ENCODE data around the gene DHRS9. TPM values are rescaled to one million over a fixed set of nuclear protein-coding genes. Genes with fewer than 3 reads are reported as not detected.

The DHRS9 gene
- polyA plus RNA-seq, 2 of the 4 experiments (the other 2 are of a cell fraction), result 0.19 to 0.25 TPM

DNA sequence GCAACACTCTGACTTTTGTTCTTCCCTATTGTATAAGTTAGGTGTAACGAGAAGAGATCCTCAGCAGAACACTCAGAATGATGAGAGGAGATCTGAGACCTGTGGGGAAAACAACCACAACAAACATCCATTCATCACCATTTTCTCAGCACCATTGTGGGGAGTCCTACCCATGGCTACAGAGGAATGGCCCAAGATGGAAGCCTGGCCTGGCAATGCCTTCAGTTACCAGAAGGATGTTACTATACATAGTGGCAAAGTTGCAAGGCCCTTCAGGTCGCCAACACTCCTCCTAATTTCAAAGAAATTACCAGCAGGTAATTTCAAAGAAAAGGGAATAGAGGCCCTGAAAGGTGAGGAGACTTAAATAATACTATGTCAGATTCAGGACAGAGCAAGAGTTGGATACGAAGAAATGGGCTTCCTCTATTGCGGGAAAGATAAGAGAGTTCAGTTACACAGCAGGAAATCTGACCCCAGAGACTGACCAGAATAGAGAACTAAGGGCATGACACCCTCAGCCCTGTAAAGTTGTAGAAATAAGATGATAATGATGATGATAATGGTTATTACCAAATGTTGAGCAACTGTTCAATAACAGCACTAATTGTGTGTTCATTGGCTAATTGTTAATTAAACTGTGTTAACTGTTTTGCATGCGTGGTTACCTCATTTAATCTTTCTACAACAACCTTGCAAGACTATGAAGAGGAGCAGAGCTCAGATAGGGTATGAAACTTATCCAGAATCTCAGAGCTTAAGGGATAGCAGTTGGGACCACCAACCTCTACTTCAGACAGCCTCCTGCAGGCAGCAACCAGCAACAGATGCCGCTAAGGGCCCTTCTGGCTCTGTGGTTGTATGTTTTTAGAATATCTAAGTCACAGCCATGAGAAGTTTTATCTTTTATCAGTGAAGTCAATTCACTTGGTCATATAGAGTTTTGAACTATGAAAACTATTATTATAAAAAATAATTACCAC, 37.5 kb downstream of the DHRS9 start:
- POLR2A ChIA-PET, result no interaction called here
- CTCF ChIA-PET, result interaction anchor here (1.1 to 5.8 kb wide), 8 partner anchors 12 to 291 kb away, joined by 3 to 78 read pairs (median 14); no protein-coding TSS in a partner anchor
- no peak for FAIRE-seq
- H3K4me1 ChIP-seq, result no peaks in the 10 kb centered on the region
- no peak for DNase-seq (ENCODE audit: low read depth in 1 of 2, low spot score in 1 of 2)
- TF ChIP-seq, protein P1, sequence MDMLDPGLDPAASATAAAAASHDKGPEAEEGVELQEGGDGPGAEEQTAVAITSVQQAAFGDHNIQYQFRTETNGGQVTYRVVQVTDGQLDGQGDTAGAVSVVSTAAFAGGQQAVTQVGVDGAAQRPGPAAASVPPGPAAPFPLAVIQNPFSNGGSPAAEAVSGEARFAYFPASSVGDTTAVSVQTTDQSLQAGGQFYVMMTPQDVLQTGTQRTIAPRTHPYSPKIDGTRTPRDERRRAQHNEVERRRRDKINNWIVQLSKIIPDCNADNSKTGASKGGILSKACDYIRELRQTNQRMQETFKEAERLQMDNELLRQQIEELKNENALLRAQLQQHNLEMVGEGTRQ (IDR thresholded peaks at IDR 0.05), result no peak
- TF ChIP-seq, protein P2, sequence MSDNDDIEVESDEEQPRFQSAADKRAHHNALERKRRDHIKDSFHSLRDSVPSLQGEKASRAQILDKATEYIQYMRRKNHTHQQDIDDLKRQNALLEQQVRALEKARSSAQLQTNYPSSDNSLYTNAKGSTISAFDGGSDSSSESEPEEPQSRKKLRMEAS (IDR thresholded peaks at IDR 0.05), result no peak
- TF ChIP-seq EHMT2 (IDR thresholded peaks at IDR 0.05; ENCODE audit: low read depth), result no peak
- TF ChIP-seq, protein P3, sequence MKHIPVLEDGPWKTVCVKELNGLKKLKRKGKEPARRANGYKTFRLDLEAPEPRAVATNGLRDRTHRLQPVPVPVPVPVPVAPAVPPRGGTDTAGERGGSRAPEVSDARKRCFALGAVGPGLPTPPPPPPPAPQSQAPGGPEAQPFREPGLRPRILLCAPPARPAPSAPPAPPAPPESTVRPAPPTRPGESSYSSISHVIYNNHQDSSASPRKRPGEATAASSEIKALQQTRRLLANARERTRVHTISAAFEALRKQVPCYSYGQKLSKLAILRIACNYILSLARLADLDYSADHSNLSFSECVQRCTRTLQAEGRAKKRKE (CRISPR knock-in tag; IDR thresholded peaks at IDR 0.05; ENCODE audit: low read depth), result no peak
- no peak for TF ChIP-seq JUN (IDR thresholded peaks at IDR 0.05)
- TF ChIP-seq NR3C1 (IDR thresholded peaks at IDR 0.05), result no peak
- TF ChIP-seq PHF8 (IDR thresholded peaks at IDR 0.05; ENCODE audit: borderline replicate concordance, low read depth), result no peak
- TF ChIP-seq NFE2L2 (conservative IDR thresholded peaks at IDR 0.05; ENCODE audit: low read length), result no peak
- TF ChIP-seq FOSB (CRISPR knock-in tag; IDR thresholded peaks at IDR 0.05), result no peak
- TF ChIP-seq, protein P4, sequence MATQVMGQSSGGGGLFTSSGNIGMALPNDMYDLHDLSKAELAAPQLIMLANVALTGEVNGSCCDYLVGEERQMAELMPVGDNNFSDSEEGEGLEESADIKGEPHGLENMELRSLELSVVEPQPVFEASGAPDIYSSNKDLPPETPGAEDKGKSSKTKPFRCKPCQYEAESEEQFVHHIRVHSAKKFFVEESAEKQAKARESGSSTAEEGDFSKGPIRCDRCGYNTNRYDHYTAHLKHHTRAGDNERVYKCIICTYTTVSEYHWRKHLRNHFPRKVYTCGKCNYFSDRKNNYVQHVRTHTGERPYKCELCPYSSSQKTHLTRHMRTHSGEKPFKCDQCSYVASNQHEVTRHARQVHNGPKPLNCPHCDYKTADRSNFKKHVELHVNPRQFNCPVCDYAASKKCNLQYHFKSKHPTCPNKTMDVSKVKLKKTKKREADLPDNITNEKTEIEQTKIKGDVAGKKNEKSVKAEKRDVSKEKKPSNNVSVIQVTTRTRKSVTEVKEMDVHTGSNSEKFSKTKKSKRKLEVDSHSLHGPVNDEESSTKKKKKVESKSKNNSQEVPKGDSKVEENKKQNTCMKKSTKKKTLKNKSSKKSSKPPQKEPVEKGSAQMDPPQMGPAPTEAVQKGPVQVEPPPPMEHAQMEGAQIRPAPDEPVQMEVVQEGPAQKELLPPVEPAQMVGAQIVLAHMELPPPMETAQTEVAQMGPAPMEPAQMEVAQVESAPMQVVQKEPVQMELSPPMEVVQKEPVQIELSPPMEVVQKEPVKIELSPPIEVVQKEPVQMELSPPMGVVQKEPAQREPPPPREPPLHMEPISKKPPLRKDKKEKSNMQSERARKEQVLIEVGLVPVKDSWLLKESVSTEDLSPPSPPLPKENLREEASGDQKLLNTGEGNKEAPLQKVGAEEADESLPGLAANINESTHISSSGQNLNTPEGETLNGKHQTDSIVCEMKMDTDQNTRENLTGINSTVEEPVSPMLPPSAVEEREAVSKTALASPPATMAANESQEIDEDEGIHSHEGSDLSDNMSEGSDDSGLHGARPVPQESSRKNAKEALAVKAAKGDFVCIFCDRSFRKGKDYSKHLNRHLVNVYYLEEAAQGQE (IDR thresholded peaks at IDR 0.05), result no peak
- no peak for TF ChIP-seq MAZ (IDR thresholded peaks at IDR 0.05; ENCODE audit: borderline replicate concordance, low read depth, low read length)
- no peak for TF ChIP-seq HOXA7 (CRISPR knock-in tag; IDR thresholded peaks at IDR 0.05)
- no peak for TF ChIP-seq POLR2A (IDR thresholded peaks at IDR 0.05; ENCODE audit: low read length)
- no peak overlapping the region for H3K4me2 ChIP-seq
- H3K9me3 ChIP-seq, result no peaks in the 10 kb centered on the region
- H3K4me3 ChIP-seq, result no peak overlapping the region
- no peak overlapping the region for H3K27ac ChIP-seq
- ATAC-seq, result no peak
- WGBS (ENCODE audit: missing lambda C conversion rate), result 63% methylated on average over 6 of the region's 6 CpGs

DNA sequence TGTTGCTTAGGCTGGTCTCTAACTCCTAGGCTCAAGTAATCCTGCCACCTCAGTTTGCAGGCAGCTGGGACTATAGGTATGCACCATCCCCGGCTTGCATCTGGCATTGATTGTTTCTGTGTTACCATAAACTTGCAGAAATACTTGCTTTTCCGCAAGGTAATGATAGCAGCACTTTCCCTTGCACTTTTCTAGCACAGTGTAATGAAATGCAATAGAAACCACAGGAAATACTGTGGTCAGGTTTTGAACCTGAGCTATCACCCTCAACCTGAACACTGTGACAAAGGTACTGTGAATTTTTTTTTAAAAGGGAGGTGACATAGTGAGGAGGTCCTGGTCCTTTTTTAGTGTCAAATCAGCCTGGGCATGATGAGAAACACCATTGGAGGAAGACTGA, 38.3 kb downstream of the DHRS9 start:
- no peak overlapping the region for H3K4me2 ChIP-seq
- H3K4me1 ChIP-seq, result no peaks in the 10 kb centered on the region
- ATAC-seq, result no peak
- H3K27ac ChIP-seq, result no peak overlapping the region
- TF ChIP-seq KDM1A (IDR thresholded peaks at IDR 0.05; ENCODE audit: low read depth) (no peak), ZNF302 (CRISPR knock-in tag; IDR thresholded peaks at IDR 0.05) (no peak), TFCP2L1 (CRISPR knock-in tag; IDR thresholded peaks at IDR 0.05) (no peak), CBX2 (IDR thresholded peaks at IDR 0.05; ENCODE audit: borderline replicate concordance, low read depth) (no peak), CEBPB (IDR thresholded peaks at IDR 0.05) (no peak), NFE2L2 (conservative IDR thresholded peaks at IDR 0.05; ENCODE audit: low read length) (no peak), FOSB (CRISPR knock-in tag; IDR thresholded peaks at IDR 0.05) (no peak), EP300 (IDR thresholded peaks at IDR 0.05) (no peak), RARB (CRISPR knock-in tag; IDR thresholded peaks at IDR 0.05) (no peak), JUNB (IDR thresholded peaks at IDR 0.05) (no peak), ESRRA (IDR thresholded peaks at IDR 0.05; ENCODE audit: borderline replicate concordance, low read length) (no peak)
- TF ChIP-seq, protein P1 (IDR thresholded peaks at IDR 0.05), result no peak
- TF ChIP-seq, protein P5, sequence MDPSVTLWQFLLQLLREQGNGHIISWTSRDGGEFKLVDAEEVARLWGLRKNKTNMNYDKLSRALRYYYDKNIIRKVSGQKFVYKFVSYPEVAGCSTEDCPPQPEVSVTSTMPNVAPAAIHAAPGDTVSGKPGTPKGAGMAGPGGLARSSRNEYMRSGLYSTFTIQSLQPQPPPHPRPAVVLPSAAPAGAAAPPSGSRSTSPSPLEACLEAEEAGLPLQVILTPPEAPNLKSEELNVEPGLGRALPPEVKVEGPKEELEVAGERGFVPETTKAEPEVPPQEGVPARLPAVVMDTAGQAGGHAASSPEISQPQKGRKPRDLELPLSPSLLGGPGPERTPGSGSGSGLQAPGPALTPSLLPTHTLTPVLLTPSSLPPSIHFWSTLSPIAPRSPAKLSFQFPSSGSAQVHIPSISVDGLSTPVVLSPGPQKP (IDR thresholded peaks at IDR 0.05; ENCODE audit: low read depth, low read length), result no peak
- WGBS (ENCODE audit: missing lambda C conversion rate), result 44% methylated on average over 2 of the region's 2 CpGs
- CTCF ChIA-PET, result interaction anchor here (0.6 to 5.8 kb wide), 6 partner anchors 12 to 290 kb away, joined by 3 to 78 read pairs (median 26); no protein-coding TSS in a partner anchor
- POLR2A ChIA-PET, result no interaction called here
- no peak for DNase-seq (ENCODE audit: low read depth in 1 of 2, low spot score in 1 of 2)
- H3K9me3 ChIP-seq, result no peaks in the 10 kb centered on the region
- FAIRE-seq, result no peak
- H3K4me3 ChIP-seq, result no peak overlapping the region
